Neuronal stem cell (in vitro differentiated cells): ENCODE measurements around the gene SLC10A7. TPM values are rescaled to one million over a fixed set of nuclear protein-coding genes. Genes with fewer than 3 reads are reported as not detected.

Experiments
- small RNA-seq: library from polyadenylated mRNA; stranded (forward); fragments of <200 nt; extraction: miRNeasy Mini kit (QIAGEN cat#:217004); gene quantifications from one replicate; pipeline ENCODE3, GENCODE V24; 2013; ENCODE audit not compliant: insufficient read depth

The SLC10A7 gene

Small RNA genes within 50 kb of the gene (small RNA-seq; reads per million reads assigned to genes)
- not detected for gene MIR7849
